ENCODE results near the gene RALB.

The RALB gene

GRCh38 chr2:120235681-120236080 lies 17.0 kb upstream of the RALB start:
- Histone ChIP-seq H3K18ac (ENCODE audit: low read length) (no peak overlapping the region), H2BK5ac (ENCODE audit: low read depth, low read length, poor library complexity) (no peak overlapping the region), H3K79me2 (ENCODE audit: control insufficient read depth, insufficient read depth, low read length, poor library complexity) (no peaks in the 10 kb centered on the region), H2BK12ac (ENCODE audit: low read length) (no peak overlapping the region), H2AK5ac (ENCODE audit: low read length) (no peak overlapping the region), H4K12ac (ENCODE audit: low read depth, low read length) (no peak overlapping the region), H3K27ac (ENCODE audit: low read depth, low read length) (no peak overlapping the region), H3K23ac (ENCODE audit: low read length) (no peak overlapping the region), H3K9ac (ENCODE audit: low read length) (no peak overlapping the region), H3K4me1 (ENCODE audit: control insufficient read depth in 1 of 2, insufficient read depth in 2 of 2, low read length in 2 of 2) (peaks cover 22 to 30% of the 10 kb centered on the region in 2 experiments), H3K4me2 (ENCODE audit: low read length) (no peak overlapping the region), H3K14ac (ENCODE audit: low read length) (no peak overlapping the region), H2AFZ (ENCODE audit: insufficient read depth, low read length, poor library complexity) (no peak overlapping the region), H3K36me3 (ENCODE audit: control insufficient read depth in 1 of 2, insufficient read depth in 2 of 2, low read length in 2 of 2) (no peaks in the 10 kb centered on the region), H3K4ac (ENCODE audit: low read depth, low read length) (no peak overlapping the region), H3K79me1 (ENCODE audit: low read length) (no peaks in the 10 kb centered on the region), H4K8ac (ENCODE audit: low read depth, low read length) (no peak overlapping the region), H3K9me3 (ENCODE audit: insufficient read depth, low read depth, low read length) (no peaks in the 10 kb centered on the region), H2BK120ac (ENCODE audit: insufficient read depth, low read length, poor library complexity) (no peak overlapping the region), H4K91ac (ENCODE audit: low read depth, low read length) (no peak overlapping the region), H3K27me3 (ENCODE audit: insufficient read depth, low read length) (no peaks in the 10 kb centered on the region), H3K4me3 (ENCODE audit: low read depth, low read length) (no peak overlapping the region)
- no CpG with 5 or more reads among the region's 6 CpGs for WGBS (ENCODE audit: extremely low coverage, insufficient coverage, insufficient read length)
- DNase-seq, result no peak

- H3K27ac ChIP-seq (ENCODE audit: low read depth, low read length), result no peak overlapping the region
- H4K91ac ChIP-seq (ENCODE audit: low read depth, low read length), result no peak overlapping the region
- H3K9me3 ChIP-seq (ENCODE audit: insufficient read depth, low read depth, low read length), result no peaks in the 10 kb centered on the region
- H2BK12ac ChIP-seq (ENCODE audit: low read length), result no peak overlapping the region
- no peak overlapping the region for H3K23ac ChIP-seq (ENCODE audit: low read length)
- no peak overlapping the region for H3K4me3 ChIP-seq (ENCODE audit: low read depth, low read length)
- no peaks in the 10 kb centered on the region for H3K36me3 ChIP-seq (ENCODE audit: control insufficient read depth in 1 of 2, insufficient read depth in 2 of 2, low read length in 2 of 2)
- H3K4ac ChIP-seq (ENCODE audit: low read depth, low read length), result no peak overlapping the region
- H3K9ac ChIP-seq (ENCODE audit: low read length), result no peak overlapping the region
- no peaks in the 10 kb centered on the region for H3K79me1 ChIP-seq (ENCODE audit: low read length)
- no peaks in the 10 kb centered on the region for H3K79me2 ChIP-seq (ENCODE audit: control insufficient read depth, insufficient read depth, low read length, poor library complexity)
- peaks cover 20 to 30% of the 10 kb centered on the region in 2 experiments for H3K4me1 ChIP-seq (ENCODE audit: control insufficient read depth in 1 of 2, insufficient read depth in 2 of 2, low read length in 2 of 2)
- no peak overlapping the region for H2AK5ac ChIP-seq (ENCODE audit: low read length)
- no peak for DNase-seq
- H3K14ac ChIP-seq (ENCODE audit: low read length), result no peak overlapping the region
- H3K27me3 ChIP-seq (ENCODE audit: insufficient read depth, low read length), result no peaks in the 10 kb centered on the region
- H2BK5ac ChIP-seq (ENCODE audit: low read depth, low read length, poor library complexity), result no peak overlapping the region
- no peak overlapping the region for H3K18ac ChIP-seq (ENCODE audit: low read length)
- H3K4me2 ChIP-seq (ENCODE audit: low read length), result no peak overlapping the region
- no peak overlapping the region for H2AFZ ChIP-seq (ENCODE audit: insufficient read depth, low read length, poor library complexity)
- no CpG with 5 or more reads among the region's 10 CpGs for WGBS (ENCODE audit: extremely low coverage, insufficient coverage, insufficient read length)
- no peak overlapping the region for H4K12ac ChIP-seq (ENCODE audit: low read depth, low read length)
- no peak overlapping the region for H2BK120ac ChIP-seq (ENCODE audit: insufficient read depth, low read length, poor library complexity)
- H4K8ac ChIP-seq (ENCODE audit: low read depth, low read length), result no peak overlapping the region
Measured at GRCh38 chr2:120236316-120236715, 16.3 kb upstream of the RALB start.

- no peaks in the 10 kb centered on the region for H3K36me3 ChIP-seq (ENCODE audit: control insufficient read depth in 1 of 2, insufficient read depth in 2 of 2, low read length in 2 of 2)
- H3K79me1 ChIP-seq (ENCODE audit: low read length), result no peaks in the 10 kb centered on the region
- no peak overlapping the region for H3K4me2 ChIP-seq (ENCODE audit: low read length)
- H4K12ac ChIP-seq (ENCODE audit: low read depth, low read length), result no peak overlapping the region
- H3K4ac ChIP-seq (ENCODE audit: low read depth, low read length), result no peak overlapping the region
- no peak overlapping the region for H4K91ac ChIP-seq (ENCODE audit: low read depth, low read length)
- no peak overlapping the region for H3K14ac ChIP-seq (ENCODE audit: low read length)
- H2AFZ ChIP-seq (ENCODE audit: insufficient read depth, low read length, poor library complexity), result no peak overlapping the region
- peak overlapping the region; percentile 10 for H2BK12ac ChIP-seq (ENCODE audit: low read length)
- no peak overlapping the region for H4K8ac ChIP-seq (ENCODE audit: low read depth, low read length)
- no peak overlapping the region for H3K9ac ChIP-seq (ENCODE audit: low read length)
- no peak for DNase-seq
- H3K9me3 ChIP-seq (ENCODE audit: insufficient read depth, low read depth, low read length), result no peaks in the 10 kb centered on the region
- H2BK120ac ChIP-seq (ENCODE audit: insufficient read depth, low read length, poor library complexity), result no peak overlapping the region
- H3K79me2 ChIP-seq (ENCODE audit: control insufficient read depth, insufficient read depth, low read length, poor library complexity), result no peaks in the 10 kb centered on the region
- H3K27ac ChIP-seq (ENCODE audit: low read depth, low read length), result no peak overlapping the region
- peaks cover 20 to 30% of the 10 kb centered on the region in 2 experiments for H3K4me1 ChIP-seq (ENCODE audit: control insufficient read depth in 1 of 2, insufficient read depth in 2 of 2, low read length in 2 of 2)
- no peak overlapping the region for H3K23ac ChIP-seq (ENCODE audit: low read length)
- H3K4me3 ChIP-seq (ENCODE audit: low read depth, low read length), result no peak overlapping the region
- H3K27me3 ChIP-seq (ENCODE audit: insufficient read depth, low read length), result no peaks in the 10 kb centered on the region
- H2AK5ac ChIP-seq (ENCODE audit: low read length), result no peak overlapping the region
- H2BK5ac ChIP-seq (ENCODE audit: low read depth, low read length, poor library complexity), result no peak overlapping the region
- no peak overlapping the region for H3K18ac ChIP-seq (ENCODE audit: low read length)
- WGBS (ENCODE audit: extremely low coverage, insufficient coverage, insufficient read length), result no CpG with 5 or more reads among the region's 5 CpGs
Measured at GRCh38 chr2:120236791-120237190, 15.9 kb upstream of the RALB start.

GRCh38 chr2:120237491-120237902 lies 15.2 kb upstream of the RALB start:
- WGBS (ENCODE audit: extremely low coverage, insufficient coverage, insufficient read length), result no CpG with 5 or more reads among the region's 10 CpGs
- H3K79me2 ChIP-seq (ENCODE audit: control insufficient read depth, insufficient read depth, low read length, poor library complexity), result no peaks in the 10 kb centered on the region

More at GRCh38 chr2:120237491-120237902, 15.2 kb upstream of the RALB start:
- no peak overlapping the region for H3K14ac ChIP-seq (ENCODE audit: low read length)
- H4K12ac ChIP-seq (ENCODE audit: low read depth, low read length), result no peak overlapping the region
- no peak overlapping the region for H2BK5ac ChIP-seq (ENCODE audit: low read depth, low read length, poor library complexity)
- H2BK12ac ChIP-seq (ENCODE audit: low read length), result no peak overlapping the region
- DNase-seq, result peak; percentile 72 to 78
- H3K79me1 ChIP-seq (ENCODE audit: low read length), result no peaks in the 10 kb centered on the region
- H3K27ac ChIP-seq (ENCODE audit: low read depth, low read length), result no peak overlapping the region
- no peak overlapping the region for H4K8ac ChIP-seq (ENCODE audit: low read depth, low read length)
- H3K4me2 ChIP-seq (ENCODE audit: low read length), result no peak overlapping the region
- no peak overlapping the region for H3K9ac ChIP-seq (ENCODE audit: low read length)
- no peaks in the 10 kb centered on the region for H3K27me3 ChIP-seq (ENCODE audit: insufficient read depth, low read length)
- peaks cover 20 to 30% of the 10 kb centered on the region in 2 experiments for H3K4me1 ChIP-seq (ENCODE audit: control insufficient read depth in 1 of 2, insufficient read depth in 2 of 2, low read length in 2 of 2)
- no peak overlapping the region for H2AFZ ChIP-seq (ENCODE audit: insufficient read depth, low read length, poor library complexity)
- no peak overlapping the region for H3K23ac ChIP-seq (ENCODE audit: low read length)
- H3K18ac ChIP-seq (ENCODE audit: low read length), result no peak overlapping the region
- no peak overlapping the region for H2AK5ac ChIP-seq (ENCODE audit: low read length)
- H3K36me3 ChIP-seq (ENCODE audit: control insufficient read depth in 1 of 2, insufficient read depth in 2 of 2, low read length in 2 of 2), result no peaks in the 10 kb centered on the region
- no peak overlapping the region for H4K91ac ChIP-seq (ENCODE audit: low read depth, low read length)
- H3K9me3 ChIP-seq (ENCODE audit: insufficient read depth, low read depth, low read length), result no peaks in the 10 kb centered on the region
- no peak overlapping the region for H3K4me3 ChIP-seq (ENCODE audit: low read depth, low read length)
- H3K4ac ChIP-seq (ENCODE audit: low read depth, low read length), result no peak overlapping the region
- no peak overlapping the region for H2BK120ac ChIP-seq (ENCODE audit: insufficient read depth, low read length, poor library complexity)

Measured in trophoblast cell (in vitro differentiated cells and primary cell).